Dendritic cell treated with granulocyte-macrophage colony-stimulating factor and Interleukin-4, amounts not matched to agents 40 ng/mL and 50 ng/mL, for 4 days (primary cell): ENCODE data around the gene CDC42EP3.

ENCODE experiments used
- H3K27ac Mint-ChIP-seq: one replicate; pipeline ENCODE4 v1.8.0; 2022; ENCODE audit warnings: mild to moderate bottlenecking, mixed read lengths
- H3K27me3 Mint-ChIP-seq: one replicate; pipeline ENCODE4 v1.8.0; 2022; ENCODE audit warnings: mild to moderate bottlenecking, mixed read lengths
- H3K36me3 Mint-ChIP-seq: one replicate; pipeline ENCODE4 v1.8.0; 2022; ENCODE audit warnings: low read depth, mixed read lengths
- H3K4me1 Mint-ChIP-seq: one replicate; pipeline ENCODE4 v1.8.0; 2022; ENCODE audit warnings: low read depth, mixed read lengths
- H3K4me3 Mint-ChIP-seq: one replicate; pipeline ENCODE4 v1.8.0; 2022; ENCODE audit warnings: mild to moderate bottlenecking, moderate library complexity, mixed read lengths
- H3K9me3 Mint-ChIP-seq: one replicate; pipeline ENCODE4 v1.8.0; 2022; ENCODE audit warnings: mixed read lengths
- intact Hi-C: fragments of 100-400 bp; cut with micrococcal nuclease; formaldehyde crosslinking; loops from one replicate; pipeline ENCODE4 v1.15.0; 2022

The CDC42EP3 gene

DNA sequence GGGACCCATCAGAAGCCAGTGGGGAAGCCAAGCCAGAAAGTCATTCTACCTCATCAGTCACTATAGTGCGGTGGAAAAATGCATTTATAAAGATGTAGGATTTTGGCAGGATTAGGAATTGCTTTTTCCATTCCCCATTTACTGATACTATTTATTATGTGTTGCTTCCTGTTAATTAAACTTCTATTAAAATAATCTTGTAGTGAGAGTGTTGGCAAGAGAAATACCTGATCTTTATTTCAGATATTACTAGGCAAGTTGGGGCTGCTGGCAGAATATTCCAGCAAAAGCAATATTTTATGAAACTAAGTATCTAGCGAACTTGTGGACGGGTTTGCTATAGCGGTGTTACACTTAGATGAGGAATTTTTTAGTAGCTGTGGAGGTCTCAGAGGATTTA is 23.9 kb upstream of the CDC42EP3 start:
- Mint-ChIP-seq H3K27ac (no peak overlapping the region), H3K4me1 (peaks cover 5% of the 10 kb centered on the region), H3K36me3 (no peaks in the 10 kb centered on the region), H3K4me3 (no peak overlapping the region), H3K27me3 (no peaks in the 10 kb centered on the region), H3K9me3 (no peaks in the 10 kb centered on the region)
- intact Hi-C loops: no loop called here

GRCh38 chr2:37692711-37693110 is 21.3 kb upstream of the CDC42EP3 start:
- intact Hi-C loops: no loop called here
- no peak overlapping the region for H3K27ac Mint-ChIP-seq
- no peaks in the 10 kb centered on the region for H3K36me3 Mint-ChIP-seq
- no peak overlapping the region for H3K4me3 Mint-ChIP-seq
- H3K27me3 Mint-ChIP-seq: no peaks in the 10 kb centered on the region
- peaks cover 10% of the 10 kb centered on the region for H3K9me3 Mint-ChIP-seq
- peaks cover 5% of the 10 kb centered on the region for H3K4me1 Mint-ChIP-seq

DNA sequence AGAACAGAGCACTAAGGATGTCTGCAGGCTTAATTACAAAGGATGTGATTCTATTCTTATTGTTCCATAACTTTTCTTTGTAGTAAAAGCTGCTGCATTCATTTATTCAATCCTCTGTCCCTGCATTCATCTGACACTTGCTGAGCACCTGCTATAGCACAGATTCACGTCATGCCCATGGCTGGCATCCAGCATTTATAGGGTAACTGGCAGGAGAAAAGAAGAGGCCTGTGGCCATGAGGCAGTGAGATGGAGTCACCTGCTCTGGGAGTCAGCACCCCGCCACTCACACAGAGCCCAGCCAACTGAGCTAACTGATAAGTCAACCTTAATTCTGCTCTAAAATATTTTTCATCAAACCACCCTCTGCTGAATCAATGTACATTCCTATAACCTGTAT is 18.3 kb upstream of the CDC42EP3 start:
- Mint-ChIP-seq H3K4me1 (peaks cover 9% of the 10 kb centered on the region), H3K27ac (no peak overlapping the region), H3K36me3 (no peaks in the 10 kb centered on the region), H3K4me3 (no peak overlapping the region), H3K27me3 (no peaks in the 10 kb centered on the region), H3K9me3 (peaks cover 15% of the 10 kb centered on the region)
- intact Hi-C loops: no loop called here

DNA sequence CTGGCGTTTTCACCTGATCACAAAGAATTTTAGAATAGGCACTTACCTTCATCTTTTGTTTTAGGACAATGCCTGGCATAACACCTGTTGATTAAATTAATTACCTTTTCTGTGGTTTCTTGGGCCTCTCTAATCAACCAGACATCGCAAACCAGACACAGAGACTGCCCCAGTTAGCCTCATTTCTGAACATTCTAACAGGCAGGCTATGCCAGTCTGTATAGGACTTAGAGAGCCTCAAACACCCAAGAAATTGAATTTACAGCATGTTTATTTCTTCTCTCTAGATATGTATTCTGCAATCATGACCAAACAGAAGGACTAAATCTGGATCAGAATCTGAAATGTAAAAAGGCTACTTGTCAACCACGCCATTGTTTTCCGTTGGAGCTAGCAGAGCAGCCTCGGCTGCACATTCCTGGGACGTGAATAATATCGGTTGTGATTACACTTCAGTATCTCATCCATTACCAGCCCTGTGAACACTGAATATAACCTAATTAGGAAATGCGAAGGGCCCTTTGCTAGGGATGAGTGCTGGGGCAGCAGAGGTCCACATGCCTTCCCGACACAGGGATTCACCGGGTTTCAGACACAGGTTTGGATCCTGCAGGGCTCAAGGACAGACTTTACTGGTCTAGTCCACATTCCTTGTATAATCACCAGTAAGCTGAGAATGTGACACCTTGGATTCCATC is 17.5 kb upstream of the CDC42EP3 start:
- peaks cover 15% of the 10 kb centered on the region for H3K9me3 Mint-ChIP-seq
- no peaks in the 10 kb centered on the region for H3K27me3 Mint-ChIP-seq
- no peak overlapping the region for H3K4me3 Mint-ChIP-seq
- H3K4me1 Mint-ChIP-seq: peaks cover 9% of the 10 kb centered on the region
- H3K36me3 Mint-ChIP-seq: no peaks in the 10 kb centered on the region
- intact Hi-C loops: no loop called here
- no peak overlapping the region for H3K27ac Mint-ChIP-seq

DNA sequence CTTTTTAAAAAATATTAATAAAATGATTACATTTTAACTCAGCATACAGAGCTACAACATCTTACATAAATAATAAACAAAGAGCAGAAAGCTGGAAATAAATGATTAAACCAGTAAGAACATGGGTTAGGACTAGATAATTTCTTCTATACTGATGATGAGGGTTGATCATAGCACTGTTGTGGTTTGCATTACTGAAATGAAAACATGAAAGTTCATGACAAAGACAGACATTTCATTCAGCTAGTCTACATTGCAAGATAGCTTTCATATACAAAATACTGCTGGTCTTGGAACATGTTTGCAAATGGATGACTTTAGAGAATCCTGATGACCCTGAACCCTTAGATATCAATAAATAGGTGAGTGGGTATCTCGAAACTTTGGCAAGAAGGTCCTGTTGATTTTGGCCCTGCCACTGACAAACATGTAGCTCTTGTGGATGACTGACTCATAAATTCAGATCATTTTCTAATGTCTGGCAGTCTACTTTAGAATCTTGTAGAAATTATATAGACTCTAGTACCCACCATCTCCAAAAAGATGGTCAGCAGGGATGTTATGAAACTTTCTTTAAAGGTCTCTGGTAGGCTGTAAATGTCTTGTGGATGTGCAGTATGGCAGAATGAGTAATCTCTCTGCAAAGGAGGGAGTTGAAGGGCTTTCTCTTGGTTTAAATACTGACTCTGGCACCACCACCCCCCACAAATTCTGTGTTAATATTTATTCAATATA is 15.5 kb upstream of the CDC42EP3 start:
- no peaks in the 10 kb centered on the region for H3K36me3 Mint-ChIP-seq
- H3K9me3 Mint-ChIP-seq: peaks cover 15% of the 10 kb centered on the region
- no peak overlapping the region for H3K27ac Mint-ChIP-seq
- no peak overlapping the region for H3K4me3 Mint-ChIP-seq
- intact Hi-C loops: no loop called here
- H3K4me1 Mint-ChIP-seq: peaks cover 10% of the 10 kb centered on the region
- H3K27me3 Mint-ChIP-seq: no peaks in the 10 kb centered on the region

DNA sequence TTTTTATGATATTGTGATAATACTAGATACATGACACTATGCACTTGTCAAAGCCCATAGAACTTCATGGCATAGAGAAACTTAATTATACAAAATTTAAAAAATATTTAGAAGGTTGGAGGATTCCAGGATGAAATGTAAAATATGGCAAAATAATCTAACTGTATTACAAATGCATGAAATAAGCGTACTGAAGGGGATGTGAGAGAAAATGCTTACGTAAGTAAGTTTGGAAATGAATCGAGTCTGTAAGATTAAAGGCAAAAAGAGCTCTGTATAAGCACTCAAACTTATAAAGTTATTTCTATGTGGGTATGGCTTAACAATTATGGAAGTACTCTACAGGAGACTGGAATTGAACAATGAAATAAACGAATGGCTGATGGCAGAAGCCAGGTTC is 13.4 kb upstream of the CDC42EP3 start:
- H3K4me1 Mint-ChIP-seq: peaks cover 10% of the 10 kb centered on the region
- intact Hi-C loops: no loop called here
- no peak overlapping the region for H3K27ac Mint-ChIP-seq
- no peaks in the 10 kb centered on the region for H3K36me3 Mint-ChIP-seq
- H3K27me3 Mint-ChIP-seq: no peaks in the 10 kb centered on the region
- H3K4me3 Mint-ChIP-seq: no peak overlapping the region
- peaks cover 15% of the 10 kb centered on the region for H3K9me3 Mint-ChIP-seq

DNA sequence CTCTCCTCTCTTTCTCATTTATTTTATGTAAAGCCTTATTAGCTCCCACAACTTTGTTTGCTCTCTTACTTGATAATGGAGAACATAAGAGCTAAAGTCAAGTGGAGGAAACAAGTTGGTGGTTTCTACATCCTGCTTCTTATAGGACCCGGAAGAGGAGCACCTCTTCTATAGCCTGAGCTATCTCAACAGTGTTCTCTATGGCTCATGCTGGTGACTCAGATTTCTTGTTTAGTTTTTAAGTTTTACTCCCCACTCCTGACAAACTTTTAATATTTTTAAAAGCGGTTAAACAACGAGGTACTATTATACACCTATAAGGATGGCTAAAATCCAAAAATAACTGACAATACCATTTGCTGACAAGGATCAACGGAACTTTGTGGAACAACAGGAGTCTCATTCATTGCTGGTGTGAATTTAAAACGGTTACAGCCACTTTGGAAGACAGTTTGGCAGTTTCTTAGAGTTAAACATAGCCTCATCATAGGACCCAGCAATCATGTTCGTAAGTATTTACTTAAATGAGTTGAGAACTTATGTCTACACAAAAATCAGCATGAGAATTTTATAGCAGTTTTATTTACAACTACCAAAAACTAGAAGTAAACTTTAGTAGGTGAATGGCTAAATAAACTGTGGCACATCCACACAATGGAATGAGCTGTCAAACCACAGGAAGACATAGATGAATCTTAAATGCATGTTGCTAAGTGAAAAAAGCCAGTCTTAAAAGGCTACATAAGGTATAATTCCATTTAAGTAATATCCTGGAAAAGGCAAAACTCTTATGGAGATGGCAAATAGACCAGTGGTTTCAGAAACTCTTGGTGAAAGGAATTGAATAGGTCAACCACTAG is 12.7 kb upstream of the CDC42EP3 start:
- H3K4me3 Mint-ChIP-seq: no peak overlapping the region
- H3K36me3 Mint-ChIP-seq: no peaks in the 10 kb centered on the region

DNA sequence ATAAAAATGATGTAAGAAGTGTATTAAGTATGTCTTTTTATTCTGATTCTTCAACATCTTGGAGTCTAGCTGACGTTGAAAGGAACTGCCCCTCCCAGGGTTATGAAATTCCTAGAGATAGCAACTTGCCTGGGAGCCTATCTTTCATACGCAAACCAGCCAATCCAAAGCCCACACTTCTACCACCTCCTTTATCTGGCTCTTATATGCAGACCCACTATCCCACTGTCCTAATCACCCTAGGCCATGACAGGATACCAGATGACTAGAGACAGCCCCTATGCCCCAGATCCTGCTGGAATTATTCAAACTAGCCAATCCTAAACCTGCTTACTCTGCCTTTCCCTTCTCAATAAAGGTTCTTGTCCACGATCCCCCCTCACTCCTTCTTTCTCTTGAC is 11.8 kb upstream of the CDC42EP3 start:
- Mint-ChIP-seq H3K36me3 (no peaks in the 10 kb centered on the region), H3K4me3 (no peak overlapping the region), H3K27me3 (no peaks in the 10 kb centered on the region), H3K27ac (no peak overlapping the region), H3K9me3 (peaks cover 10% of the 10 kb centered on the region), H3K4me1 (peaks cover 10% of the 10 kb centered on the region)
- intact Hi-C loops: no loop called here

More for the DNA sequence above, 12.7 kb upstream of the CDC42EP3 start:
- intact Hi-C loops: no loop called here
- Mint-ChIP-seq H3K4me1 (peaks cover 10% of the 10 kb centered on the region), H3K9me3 (peaks cover 15% of the 10 kb centered on the region), H3K27ac (no peak overlapping the region), H3K27me3 (no peaks in the 10 kb centered on the region)

DNA sequence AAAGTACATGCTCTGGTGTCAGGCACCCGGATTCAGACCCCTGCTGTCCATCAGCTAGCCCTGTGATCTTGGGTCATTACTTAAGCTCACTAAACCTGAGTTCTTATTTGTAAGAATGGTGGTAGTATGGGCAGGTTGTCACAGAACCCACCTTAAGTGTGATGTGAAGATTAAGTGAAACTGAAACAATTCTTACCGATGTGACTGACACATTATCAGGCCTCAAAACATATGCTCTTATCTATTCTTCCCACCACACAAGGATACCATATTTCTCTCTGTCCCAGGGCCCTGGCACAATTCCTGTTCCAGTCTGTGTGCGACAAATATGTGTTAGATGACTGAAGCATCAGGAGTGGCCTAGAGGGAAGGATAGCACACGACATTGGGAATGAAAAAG is 11.0 kb upstream of the CDC42EP3 start:
- intact Hi-C loops: no loop called here
- peaks cover 10% of the 10 kb centered on the region for H3K4me1 Mint-ChIP-seq
- no peak overlapping the region for H3K4me3 Mint-ChIP-seq
- no peaks in the 10 kb centered on the region for H3K27me3 Mint-ChIP-seq
- peaks cover 2% of the 10 kb centered on the region for H3K9me3 Mint-ChIP-seq
- H3K36me3 Mint-ChIP-seq: no peaks in the 10 kb centered on the region
- no peak overlapping the region for H3K27ac Mint-ChIP-seq

DNA sequence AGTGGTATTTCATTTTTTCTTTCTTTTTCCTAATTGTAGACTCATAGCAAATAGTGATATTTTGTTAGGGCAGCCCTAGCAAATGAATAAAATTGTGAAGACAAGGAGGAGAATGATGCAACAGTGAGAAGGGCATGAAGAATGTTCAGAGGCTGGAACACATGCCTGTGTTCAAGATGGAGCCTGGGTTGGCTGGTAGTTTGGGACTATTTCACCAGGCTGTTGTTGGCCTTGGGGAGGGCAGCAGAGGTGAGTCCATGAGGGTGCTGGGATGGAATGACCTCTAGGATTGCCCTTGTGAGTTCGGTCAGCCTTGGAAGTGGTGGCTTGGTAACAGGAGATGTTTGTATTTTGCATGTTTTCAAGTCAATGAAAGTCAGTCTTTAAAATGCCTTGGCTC is 10.1 kb upstream of the CDC42EP3 start:
- Mint-ChIP-seq H3K27me3 (no peaks in the 10 kb centered on the region), H3K9me3 (no peaks in the 10 kb centered on the region), H3K4me1 (peaks cover 10% of the 10 kb centered on the region), H3K4me3 (no peak overlapping the region), H3K36me3 (no peaks in the 10 kb centered on the region), H3K27ac (no peak overlapping the region)
- intact Hi-C loops: no loop called here

DNA sequence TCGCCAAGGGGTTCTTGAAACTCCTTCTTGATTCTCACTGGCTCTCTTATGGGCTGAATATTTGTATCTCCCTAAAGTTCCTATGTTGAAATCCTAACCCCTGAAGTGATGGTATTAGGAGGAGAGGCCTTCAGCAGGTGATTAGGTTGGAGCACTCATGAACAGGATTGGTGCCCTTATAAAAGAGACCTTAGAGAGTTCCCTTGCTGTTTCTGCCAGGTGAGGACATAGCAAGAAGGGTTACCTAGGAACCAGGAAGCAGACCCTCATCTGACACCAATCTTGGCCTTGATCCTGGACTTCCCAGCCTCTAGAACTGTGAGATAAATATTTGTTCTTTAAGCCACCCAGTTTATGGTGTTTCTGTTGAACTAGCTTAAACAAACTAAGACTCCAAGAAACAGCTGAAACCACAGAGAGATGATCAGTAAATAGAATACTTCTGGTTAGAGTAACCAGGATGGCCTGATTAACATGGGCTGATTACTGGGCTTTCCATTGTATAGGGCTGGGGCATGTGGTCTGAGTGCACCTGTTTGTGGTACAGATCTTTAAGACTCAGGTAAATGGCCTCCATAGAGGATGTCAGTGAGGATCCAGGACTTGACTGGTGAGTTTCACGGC is 7.7 kb upstream of the CDC42EP3 start:
- peaks cover 16% of the 10 kb centered on the region for H3K4me1 Mint-ChIP-seq
- H3K27me3 Mint-ChIP-seq: no peaks in the 10 kb centered on the region
- no peaks in the 10 kb centered on the region for H3K36me3 Mint-ChIP-seq
- H3K9me3 Mint-ChIP-seq: no peaks in the 10 kb centered on the region
- no peak overlapping the region for H3K4me3 Mint-ChIP-seq
- intact Hi-C loops: loop anchor here (10.0 kb wide), 2 partner anchors 156 to 196 kb away; no protein-coding TSS in a partner anchor
- H3K27ac Mint-ChIP-seq: no peak overlapping the region

DNA sequence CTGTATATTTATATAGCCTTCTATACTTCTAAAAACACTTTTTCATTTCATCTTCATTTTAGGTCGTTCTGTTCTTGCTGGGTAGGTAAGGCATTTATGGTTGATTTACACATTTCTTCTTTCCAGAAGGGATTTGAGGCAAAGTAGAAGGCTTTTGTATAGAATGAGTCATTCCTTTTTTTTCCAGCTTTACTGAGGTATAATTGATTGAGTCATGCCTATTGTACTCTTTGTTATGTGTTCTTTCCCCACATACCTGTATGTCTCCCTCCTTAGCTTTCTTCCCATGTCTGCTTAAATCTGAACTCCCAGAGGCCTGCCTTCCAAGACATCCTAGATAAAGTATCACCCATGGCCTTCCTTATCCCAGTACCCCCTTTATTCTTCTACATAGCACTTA is 4.8 kb upstream of the CDC42EP3 start:
- intact Hi-C loops: loop anchor here (10.0 kb wide), 2 partner anchors 159 to 199 kb away; no protein-coding TSS in a partner anchor
- H3K4me1 Mint-ChIP-seq: peaks cover 24% of the 10 kb centered on the region
- no peaks in the 10 kb centered on the region for H3K27me3 Mint-ChIP-seq
- H3K27ac Mint-ChIP-seq: no peak overlapping the region
- H3K9me3 Mint-ChIP-seq: no peaks in the 10 kb centered on the region
- peaks cover 9% of the 10 kb centered on the region for H3K36me3 Mint-ChIP-seq
- no peak overlapping the region for H3K4me3 Mint-ChIP-seq

- Mint-ChIP-seq H3K4me1 (peaks cover 34% of the 10 kb centered on the region), H3K36me3 (peaks cover 19% of the 10 kb centered on the region), H3K9me3 (no peaks in the 10 kb centered on the region), H3K27me3 (no peaks in the 10 kb centered on the region), H3K4me3 (peak overlapping the region; percentile 41), H3K27ac (peak overlapping the region; percentile 87)
- intact Hi-C loops: loop anchor here (5.0 to 10.0 kb wide), 3 partner anchors 38 to 200 kb away; no protein-coding TSS in a partner anchor
Observed at GRCh38 chr2:37674946-37675345, 3.5 kb upstream of the CDC42EP3 start.
